IMR-90 (cell line): Measurements from ENCODE around the gene CD33. TPM values are rescaled to one million over a fixed set of nuclear protein-coding genes. Genes with fewer than 3 reads are reported as not detected.

Experiments
- ATAC-seq: fragments of 200-7000 bp; cut with Tn5 transposase; 2 replicates; pipeline ENCODE4 v1.9.1; 2020; ENCODE audit warnings: low read depth, mild to moderate bottlenecking, moderate library complexity
- BruUV-seq: library from RNA; stranded (reverse); fragments of 400-500 nt; replicated peaks from 2 replicates; lab custom pipeline; 2021; lab: Mats Ljungman, UMichigan
- CTCF ChIA-PET: fragments of 300-600 bp; formaldehyde crosslinking; extraction: SDS; loops from one replicate; lab custom pipeline; 2021; ENCODE audit warnings: antibody characterized with exemption; lab: Yijun Ruan, JAX
- POLR2A ChIA-PET: fragments of 300-600 bp; sonication (Branson Sonifier 250); formaldehyde crosslinking; loops from one replicate; lab custom pipeline; 2022; ENCODE audit warnings: antibody characterized with exemption; ENCODE audit not compliant: unreplicated experiment; lab: Charles Lee
- DNase-seq: peaks from one replicate; pipeline ENCODE4 v3.0.0; 2013
- H2AFZ ChIP-seq: replicated peaks from 2 replicates; pipeline ENCODE3; 2013; ENCODE audit warnings: low read length, mild to moderate bottlenecking; ENCODE audit not compliant: poor library complexity
- H2AK5ac ChIP-seq: 2 replicates; pipeline ENCODE4 v1.6.1; 2013; ENCODE audit warnings: low read depth, low read length, inconsistent platforms
- H2AK9ac ChIP-seq: replicated peaks from 2 replicates; pipeline ENCODE3; 2013; ENCODE audit warnings: mild to moderate bottlenecking, low read depth, low read length, moderate library complexity; ENCODE audit not compliant: poor library complexity
- H2BK120ac ChIP-seq: 2 replicates; pipeline ENCODE4 v1.6.1; 2013; ENCODE audit warnings: low read depth, low read length, inconsistent platforms
- H2BK15ac ChIP-seq: 3 replicates; pipeline ENCODE4 v1.6.1; 2013; ENCODE audit warnings: low read depth, low read length, inconsistent platforms
- H2BK20ac ChIP-seq: 2 replicates; pipeline ENCODE4 v1.6.1; 2013; ENCODE audit warnings: low read depth, mild to moderate bottlenecking, inconsistent platforms, low read length, moderate library complexity
- H2BK5ac ChIP-seq: 2 replicates; pipeline ENCODE4 v1.6.1; 2013; ENCODE audit warnings: mild to moderate bottlenecking, low read depth, low read length, inconsistent platforms; ENCODE audit not compliant: poor library complexity, severe bottlenecking
- H3K14ac ChIP-seq: replicated peaks from 2 replicates; pipeline ENCODE4 v1.6.1; 2013; ENCODE audit warnings: low read depth, low read length, inconsistent platforms
- H3K18ac ChIP-seq: 2 replicates; pipeline ENCODE4 v1.6.1; 2013; ENCODE audit warnings: low read depth, low read length, control low read depth
- H3K23ac ChIP-seq: 2 replicates; pipeline ENCODE4 v1.6.1; 2013; ENCODE audit warnings: low read depth, low read length, inconsistent platforms
- H3K27ac ChIP-seq: 2 replicates; pipeline ENCODE4 v1.5.1; 2013; ENCODE audit warnings: mild to moderate bottlenecking, control low read depth, low read length; ENCODE audit not compliant: insufficient read depth
- H3K27me3 ChIP-seq: 2 replicates; pipeline ENCODE4 v1.6.1; 2013; ENCODE audit warnings: low read length; ENCODE audit not compliant: control insufficient read depth, insufficient read depth
- H3K36me3 ChIP-seq: 2 replicates; pipeline ENCODE4 v1.6.1; 2013; ENCODE audit warnings: low read length, mixed read lengths; ENCODE audit not compliant: control insufficient read depth, insufficient read depth
- H3K4ac ChIP-seq: 2 replicates; pipeline ENCODE4 v1.6.1; 2013; ENCODE audit warnings: low read depth, low read length, inconsistent platforms
- H3K4me1 ChIP-seq: 2 replicates; pipeline ENCODE4 v1.6.1; 2013; ENCODE audit warnings: low read length, mixed read lengths; ENCODE audit not compliant: control insufficient read depth, insufficient read depth
- H3K4me2 ChIP-seq: 2 replicates; pipeline ENCODE4 v1.6.1; 2013; ENCODE audit warnings: low read depth, mild to moderate bottlenecking, control low read depth, low read length, moderate library complexity
- H3K4me3 ChIP-seq: 2 replicates; pipeline ENCODE4 v1.5.1; 2013; ENCODE audit warnings: low read depth, mild to moderate bottlenecking, control low read depth, low read length, moderate library complexity; ENCODE audit not compliant: insufficient read depth
- H3K56ac ChIP-seq: 2 replicates; pipeline ENCODE4 v1.6.1; 2013; ENCODE audit warnings: low read length, inconsistent platforms; ENCODE audit not compliant: insufficient read depth; ENCODE audit errors: extremely low read depth
- H3K79me1 ChIP-seq, 2 experiments: 2 replicates each; pipeline ENCODE4 v1.6.1; 2013; ENCODE audit warnings: low read length in 2 of 2, inconsistent platforms in 1 of 2, low read depth in 1 of 2
- H3K9ac ChIP-seq: 2 replicates; pipeline ENCODE4 v1.6.1; 2013; ENCODE audit warnings: low read depth, low read length, control low read depth
- H3K9me1 ChIP-seq: 2 replicates; pipeline ENCODE4 v1.6.1; 2013; ENCODE audit warnings: low read length, inconsistent platforms; ENCODE audit not compliant: insufficient read depth
- H3K9me3 ChIP-seq: 2 replicates; pipeline ENCODE4 v1.6.1; 2013; ENCODE audit warnings: low read length; ENCODE audit not compliant: control insufficient read depth, insufficient read depth
- H4K20me1 ChIP-seq: 2 replicates; pipeline ENCODE4 v1.6.1; 2013; ENCODE audit warnings: low read length, inconsistent platforms; ENCODE audit not compliant: insufficient read depth
- H4K5ac ChIP-seq: 2 replicates; pipeline ENCODE4 v1.6.1; 2013; ENCODE audit warnings: mild to moderate bottlenecking, low read depth, low read length, control low read depth
- H4K8ac ChIP-seq, 2 experiments: 2 replicates each; pipeline ENCODE4 v1.6.1; 2013; ENCODE audit warnings: low read depth in 2 of 2, low read length in 2 of 2, control low read depth in 1 of 2, inconsistent platforms in 1 of 2
- H4K91ac ChIP-seq: 2 replicates; pipeline ENCODE4 v1.6.1; 2013; ENCODE audit warnings: low read depth, low read length, inconsistent platforms; ENCODE audit not compliant: insufficient read depth
- BHLHE40 ChIP-seq: fragments of 150-350 bp; IDR thresholded peaks from 2 replicates; pipeline ENCODE4 v1.6.1; 2016; ENCODE audit warnings: mild to moderate bottlenecking, low read depth, low read length
- CEBPB ChIP-seq: IDR thresholded peaks from 2 replicates; pipeline ENCODE4 v1.6.1; 2012; ENCODE audit warnings: low read depth, low read length, improper control_type of control experiment
- CHD1 ChIP-seq: IDR thresholded peaks from 2 replicates; pipeline ENCODE4 v1.6.1; 2012; ENCODE audit warnings: low read depth, low read length, improper control_type of control experiment
- CTCF ChIP-seq: conservative IDR thresholded peaks from 2 replicates; pipeline ENCODE4 v1.5.1; 2012; ENCODE audit warnings: mild to moderate bottlenecking, low read depth, low read length, improper control_type of control experiment
- ELK1 ChIP-seq: fragments of 150-350 bp; IDR thresholded peaks from 2 replicates; pipeline ENCODE4 v1.6.1; 2016; ENCODE audit warnings: low read depth, mild to moderate bottlenecking, low read length, moderate library complexity, borderline replicate concordance
- FOS ChIP-seq: fragments of 150-350 bp; IDR thresholded peaks from 2 replicates; pipeline ENCODE4 v1.6.1; 2016; ENCODE audit warnings: low read depth, low read length
- MAFK ChIP-seq: IDR thresholded peaks from 2 replicates; pipeline ENCODE4 v1.6.1; 2012; ENCODE audit warnings: low read depth, low read length, improper control_type of control experiment
- MAZ ChIP-seq: IDR thresholded peaks from 2 replicates; pipeline ENCODE4 v1.6.1; 2012; ENCODE audit warnings: low read depth, mild to moderate bottlenecking, low read length, improper control_type of control experiment, moderate library complexity, borderline replicate concordance
- MXI1 ChIP-seq: IDR thresholded peaks from 2 replicates; pipeline ENCODE4 v1.6.1; 2012; ENCODE audit warnings: low read depth, mild to moderate bottlenecking, low read length, moderate library complexity, borderline replicate concordance
- NFE2L2 ChIP-seq: fragments of 150-350 bp; IDR thresholded peaks from 2 replicates; pipeline ENCODE4 v1.6.1; 2016; ENCODE audit warnings: low read depth, mild to moderate bottlenecking, low read length
- POLR2A ChIP-seq: IDR thresholded peaks from 2 replicates; pipeline ENCODE4 v1.6.1; 2012; ENCODE audit warnings: mild to moderate bottlenecking, low read depth, low read length
- RAD21 ChIP-seq: IDR thresholded peaks from 2 replicates; pipeline ENCODE4 v1.6.1; 2012; ENCODE audit warnings: low read length, improper control_type of control experiment
- RCOR1 ChIP-seq: IDR thresholded peaks from 2 replicates; pipeline ENCODE4 v1.6.1; 2012; ENCODE audit warnings: mild to moderate bottlenecking, low read length, improper control_type of control experiment; ENCODE audit not compliant: insufficient replicate concordance
- RFX5 ChIP-seq: IDR thresholded peaks from 2 replicates; pipeline ENCODE4 v1.8.0; 2012; ENCODE audit warnings: low read depth, mild to moderate bottlenecking, low read length, moderate library complexity
- SMC3 ChIP-seq: fragments of 150-350 bp; IDR thresholded peaks from 2 replicates; pipeline ENCODE4 v1.6.1; 2016; ENCODE audit warnings: low read depth, mild to moderate bottlenecking, antibody characterized with exemption, low read length, moderate library complexity
- USF2 ChIP-seq: fragments of 150-350 bp; IDR thresholded peaks from 2 replicates; pipeline ENCODE4 v1.6.1; 2017; ENCODE audit warnings: mild to moderate bottlenecking, antibody characterized with exemption, low read length, low read depth
- WGBS, 2 experiments: methylation state at CpG; one replicate each; pipeline versions ENCODE4 v1.1.5 to v1.1.7; 2013; ENCODE audit warnings: missing lambda C conversion rate in 2 of 2; ENCODE audit not compliant: insufficient read length in 1 of 2; ENCODE audit errors: extremely low coverage in 2 of 2; 5-methylcytosine and 5-hydroxymethylcytosine counted together
- dilution Hi-C: fragments of 300-500 bp; cut with HindIII; formaldehyde crosslinking; loops from one replicate; pipeline ENCODE4 v1.14.3; 2018; ENCODE audit warnings: low sequenced_read_pairs; ENCODE audit not compliant: unreplicated experiment
- in situ Hi-C: fragments of 300-500 bp; cut with MboI; formaldehyde crosslinking; loops from 3 replicates; pipeline ENCODE4 v1.14.3; 2019; ENCODE audit warnings: low sequenced_read_pairs, inconsistent platforms, mixed read lengths
- intact Hi-C: fragments of 100-400 bp; cut with micrococcal nuclease; formaldehyde crosslinking; loops from 2 replicates; pipeline ENCODE4 v1.10.0; 2022
- polyA plus RNA-seq, 3 experiments: library from polyadenylated mRNA; depleted of rRNA; stranded (reverse); fragments of >200 nt; gene quantifications; 2 replicates each; pipeline ENCODE4 v1.2.3, GENCODE V29; 2012; ENCODE audit warnings: low replicate concordance in 1 of 3
- total RNA-seq: library from RNA; depleted of rRNA; stranded (reverse); fragments of >200 nt; gene quantifications from 2 replicates; pipeline ENCODE4 v1.2.3, GENCODE V29; 2012

Gene CD33
- total and polyA plus RNA-seq, 2 of the 4 experiments (the other 2 are of a cell fraction) = not detected

DNA sequence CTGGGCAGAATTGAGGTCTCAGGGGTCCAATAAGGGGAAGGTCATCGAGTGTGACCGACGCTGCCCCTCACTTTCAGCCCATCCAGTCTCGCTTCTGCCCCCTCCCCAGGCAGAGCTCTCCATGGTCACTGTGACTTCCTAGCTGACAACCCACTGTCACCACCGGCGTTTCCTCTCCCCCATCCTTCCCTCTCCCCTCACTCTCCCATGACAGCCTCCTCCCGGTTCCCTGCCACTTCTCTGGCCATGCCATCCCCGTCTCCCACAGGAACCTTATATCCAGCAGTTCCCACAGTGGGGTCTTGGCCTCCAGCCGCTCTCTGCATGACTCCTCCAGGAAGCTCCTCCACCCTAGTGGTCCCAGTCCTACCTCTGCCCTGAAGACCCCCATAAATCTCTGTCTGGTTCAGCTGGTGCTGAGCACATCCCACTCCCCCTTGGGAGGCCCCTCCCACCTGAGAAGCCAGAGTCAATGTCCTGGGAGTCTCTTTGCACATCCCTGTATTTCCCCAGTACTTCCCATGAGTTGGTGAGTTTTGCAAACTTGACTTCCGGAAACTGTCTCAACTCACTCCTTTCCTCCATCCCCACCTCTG, 24.7 kb upstream of the CD33 start:
- WGBS, 2 experiments = 42% methylated on average over 6 of the region's 10 CpGs; no CpG with 5 or more reads in 1 of the 2 experiments
- in situ Hi-C loops = no loop called here
- CTCF ChIA-PET = interaction anchor here (0.6 kb wide), 1 partner anchor 13 kb away, joined by 4 read pairs; no protein-coding TSS in a partner anchor
- H4K8ac ChIP-seq = no peak overlapping the region
- no peak overlapping the region for H2AK5ac ChIP-seq
- no peaks in the 10 kb centered on the region for H3K4me1 ChIP-seq
- H3K36me3 ChIP-seq = no peaks in the 10 kb centered on the region
- POLR2A ChIA-PET = no interaction called here
- no peak overlapping the region for H3K9ac ChIP-seq
- no peak overlapping the region for H3K4ac ChIP-seq
- H4K20me1 ChIP-seq = no peaks in the 10 kb centered on the region; the same call in 1 of the 2 replicates
- no peak overlapping the region for H2BK120ac ChIP-seq
- no peak overlapping the region for H2BK15ac ChIP-seq
- H4K5ac ChIP-seq = no peak overlapping the region
- no peak overlapping the region for H3K23ac ChIP-seq
- H3K27ac ChIP-seq = no peak overlapping the region
- TF ChIP-seq CEBPB = no peak
- TF ChIP-seq FOS = no peak
- no peak for TF ChIP-seq USF2
- no peak for TF ChIP-seq SMC3
- TF ChIP-seq RCOR1 = no peak
- TF ChIP-seq RFX5 = no peak
- no peak for TF ChIP-seq NFE2L2
- TF ChIP-seq POLR2A = no peak
- no peak for TF ChIP-seq BHLHE40
- no peak for TF ChIP-seq MAZ
- no peak for TF ChIP-seq MAFK
- TF ChIP-seq RAD21 = no peak
- TF ChIP-seq MXI1 = no peak
- TF ChIP-seq CTCF = no peak
- no peak for TF ChIP-seq ELK1
- no peak for TF ChIP-seq CHD1
- H3K9me3 ChIP-seq = peaks cover 14% of the 10 kb centered on the region
- no peak overlapping the region for H3K4me2 ChIP-seq
- no TSS peak for BruUV-seq
- H3K9me1 ChIP-seq = no peaks in the 10 kb centered on the region
- ATAC-seq (no peak), DNase-seq (no peak)
- no peak overlapping the region for H3K56ac ChIP-seq
- no peaks in the 10 kb centered on the region for H3K79me1 ChIP-seq
- H3K4me3 ChIP-seq = no peak overlapping the region
- intact Hi-C loops = no loop called here
- no peak overlapping the region for H3K18ac ChIP-seq
- dilution Hi-C loops = no loop called here
- H2AFZ ChIP-seq = no peak overlapping the region
- H3K27me3 ChIP-seq = no peaks in the 10 kb centered on the region
- no peak overlapping the region for H2BK20ac ChIP-seq
- no peak overlapping the region for H3K14ac ChIP-seq
- H2BK5ac ChIP-seq = no peak overlapping the region
- no peak overlapping the region for H4K91ac ChIP-seq
- H2AK9ac ChIP-seq = no peak overlapping the region
